HFF-Myc (cell line): ENCODE data around the gene EFNA2.
"Not testable (repeated sequence)": the region's sequence is repeated elsewhere in the genome, so short reads cannot be mapped to it uniquely, and the experiment has no call there.

ENCODE experiments used
- DNase-seq: peaks from one replicate; pipeline ENCODE4 v3.0.0-alpha.2; 2011; ENCODE audit warnings: low read depth; ENCODE audit errors: extremely low read depth
- H3K4me3 ChIP-seq: replicated peaks from 2 replicates; pipeline ENCODE4 v1.5.1; 2011; ENCODE audit warnings: low read depth, mild to moderate bottlenecking, control low read depth, low read length
- TF ChIP-seq, protein P1 (sequence below): IDR thresholded peaks from 2 replicates; pipeline ENCODE4 v1.5.1; 2012; ENCODE audit warnings: mild to moderate bottlenecking, low read depth, low read length, control low read depth; ENCODE audit errors: missing control alignments

The EFNA2 gene

GRCh38 chr19:1245494-1246264 is 40.0 kb upstream of the EFNA2 start:
- H3K4me3 ChIP-seq, result no peak overlapping the region
- TF ChIP-seq, protein P1, sequence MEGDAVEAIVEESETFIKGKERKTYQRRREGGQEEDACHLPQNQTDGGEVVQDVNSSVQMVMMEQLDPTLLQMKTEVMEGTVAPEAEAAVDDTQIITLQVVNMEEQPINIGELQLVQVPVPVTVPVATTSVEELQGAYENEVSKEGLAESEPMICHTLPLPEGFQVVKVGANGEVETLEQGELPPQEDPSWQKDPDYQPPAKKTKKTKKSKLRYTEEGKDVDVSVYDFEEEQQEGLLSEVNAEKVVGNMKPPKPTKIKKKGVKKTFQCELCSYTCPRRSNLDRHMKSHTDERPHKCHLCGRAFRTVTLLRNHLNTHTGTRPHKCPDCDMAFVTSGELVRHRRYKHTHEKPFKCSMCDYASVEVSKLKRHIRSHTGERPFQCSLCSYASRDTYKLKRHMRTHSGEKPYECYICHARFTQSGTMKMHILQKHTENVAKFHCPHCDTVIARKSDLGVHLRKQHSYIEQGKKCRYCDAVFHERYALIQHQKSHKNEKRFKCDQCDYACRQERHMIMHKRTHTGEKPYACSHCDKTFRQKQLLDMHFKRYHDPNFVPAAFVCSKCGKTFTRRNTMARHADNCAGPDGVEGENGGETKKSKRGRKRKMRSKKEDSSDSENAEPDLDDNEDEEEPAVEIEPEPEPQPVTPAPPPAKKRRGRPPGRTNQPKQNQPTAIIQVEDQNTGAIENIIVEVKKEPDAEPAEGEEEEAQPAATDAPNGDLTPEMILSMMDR, result no peak

GRCh38 chr19:1246265-1247087 is 39.2 kb upstream of the EFNA2 start:
- H3K4me3 ChIP-seq, DNase-seq: not testable (repeated sequence)

More at GRCh38 chr19:1245494-1246264, 40.0 kb upstream of the EFNA2 start:
- DNase-seq, result no peak

- H3K4me3 ChIP-seq, result peak overlapping the region; percentile 57
- no peak for DNase-seq
- TF ChIP-seq, protein P1, result no peak
Measured at GRCh38 chr19:1247748-1248138, 37.9 kb upstream of the EFNA2 start.

GRCh38 chr19:1248139-1248785 is 37.4 kb upstream of the EFNA2 start, which contains the start of gene MIDN:
Gene MIDN (plus strand): TSS chr19:1248583. CDS start chr19:1250297, 1,714 bp downstream.
- no peak for DNase-seq
- peak within 1 kb of the TSS; percentile 57 for H3K4me3 ChIP-seq
- TF ChIP-seq, protein P1, result peak; percentile 45

- DNase-seq, result no peak
- TF ChIP-seq, protein P1, result peak; percentile 51
- peak overlapping the region; percentile 57 for H3K4me3 ChIP-seq
Measured at GRCh38 chr19:1248786-1249297, 36.8 kb upstream of the EFNA2 start.

DNA sequence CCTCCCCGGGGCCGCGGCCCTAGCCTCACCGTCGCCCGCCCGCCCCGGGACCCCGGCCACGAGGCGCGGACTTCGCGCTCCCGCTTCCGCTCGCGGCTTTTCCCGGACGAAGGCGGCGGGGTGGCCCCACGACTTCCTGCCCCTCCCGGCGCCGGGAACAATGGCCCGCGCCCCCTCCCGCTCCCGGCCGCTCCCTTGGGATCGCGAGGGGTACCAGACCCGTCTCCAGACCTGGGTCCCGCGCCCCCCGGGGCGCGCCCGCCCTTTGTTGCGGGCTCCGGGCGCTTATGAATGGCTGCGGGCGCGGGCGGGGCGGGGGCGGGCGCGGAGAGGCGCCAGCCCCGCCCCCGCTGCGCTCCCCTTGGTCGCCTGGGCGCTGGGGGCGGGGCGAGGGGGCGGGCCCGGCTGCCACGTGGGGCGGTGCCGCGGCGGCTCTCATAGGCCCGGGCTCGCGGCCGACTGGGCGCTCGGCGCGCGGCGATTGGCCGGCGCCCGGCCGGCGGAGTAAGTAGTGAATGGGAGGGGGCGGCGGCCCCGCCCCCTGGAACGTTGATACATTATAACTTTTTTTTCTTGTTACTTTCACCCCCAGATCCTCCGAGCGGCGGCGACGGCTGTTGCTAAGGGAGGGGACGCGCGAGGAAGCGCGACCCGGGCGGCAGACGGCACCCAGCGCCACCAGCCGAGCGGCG is 36.2 kb upstream of the EFNA2 start:
- H3K4me3 ChIP-seq, result peak overlapping the region; percentile 77
- no peak for DNase-seq
- TF ChIP-seq, protein P1, result no peak
